Transverse colon (tissue), 4 donors: ENCODE results near the gene UBE2V1.

Source experiments
- EP300 ChIP-seq: sonication (generic); formaldehyde crosslinking; IDR thresholded peaks from one replicate; pipeline ENCODE4 v1.6.1; 2017; ENCODE audit warnings: antibody characterized with exemption, low read depth
- POLR2A ChIP-seq: fragments of 450-650 bp; IDR thresholded peaks from one replicate; pipeline ENCODE4 v1.6.1; 2016; ENCODE audit warnings: antibody characterized with exemption, mild to moderate bottlenecking, moderate library complexity
- POLR2AphosphoS5 ChIP-seq, 3 donors: sonication (generic); formaldehyde crosslinking; IDR thresholded peaks; one replicate each; pipeline ENCODE4 v1.6.1; 2016; ENCODE audit warnings: antibody characterized with exemption in 3 of 3
- TF ChIP-seq, protein P1 (sequence below), 5 experiments: fragments of 200-600 bp in 3 of 5; fragments of 450-650 bp in 2 of 5; sonication (generic) in 3 of 5; IDR thresholded peaks; 1 replicate in 2 of 5; 2 replicates in 3 of 5; pipeline ENCODE4 v1.5.1; 2016 to 2017; ENCODE audit warnings: antibody characterized with exemption in 5 of 5, inconsistent platforms in 3 of 5, mild to moderate bottlenecking in 2 of 5, moderate library complexity in 1 of 5

- TF ChIP-seq, protein P1, sequence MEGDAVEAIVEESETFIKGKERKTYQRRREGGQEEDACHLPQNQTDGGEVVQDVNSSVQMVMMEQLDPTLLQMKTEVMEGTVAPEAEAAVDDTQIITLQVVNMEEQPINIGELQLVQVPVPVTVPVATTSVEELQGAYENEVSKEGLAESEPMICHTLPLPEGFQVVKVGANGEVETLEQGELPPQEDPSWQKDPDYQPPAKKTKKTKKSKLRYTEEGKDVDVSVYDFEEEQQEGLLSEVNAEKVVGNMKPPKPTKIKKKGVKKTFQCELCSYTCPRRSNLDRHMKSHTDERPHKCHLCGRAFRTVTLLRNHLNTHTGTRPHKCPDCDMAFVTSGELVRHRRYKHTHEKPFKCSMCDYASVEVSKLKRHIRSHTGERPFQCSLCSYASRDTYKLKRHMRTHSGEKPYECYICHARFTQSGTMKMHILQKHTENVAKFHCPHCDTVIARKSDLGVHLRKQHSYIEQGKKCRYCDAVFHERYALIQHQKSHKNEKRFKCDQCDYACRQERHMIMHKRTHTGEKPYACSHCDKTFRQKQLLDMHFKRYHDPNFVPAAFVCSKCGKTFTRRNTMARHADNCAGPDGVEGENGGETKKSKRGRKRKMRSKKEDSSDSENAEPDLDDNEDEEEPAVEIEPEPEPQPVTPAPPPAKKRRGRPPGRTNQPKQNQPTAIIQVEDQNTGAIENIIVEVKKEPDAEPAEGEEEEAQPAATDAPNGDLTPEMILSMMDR (IDR thresholded peaks at IDR 0.05): no peak
- TF ChIP-seq EP300: no peak
- TF ChIP-seq POLR2A: no peak
- TF ChIP-seq POLR2AphosphoS5 (IDR thresholded peaks at IDR 0.05): no peak
Measured at GRCh38 chr20:50065325-50065615, 47.7 kb downstream of the UBE2V1 start.
